ENCODE data around the gene CCDC51. TPM values are rescaled to one million over a fixed set of nuclear protein-coding genes. Genes with fewer than 3 reads are reported as not detected.
A peak's percentile ranks its signal among the peaks of the same experiment; 100 is the strongest.
"Not testable (repeated sequence)": the region's sequence is repeated elsewhere in the genome, so short reads cannot be mapped to it uniquely, and the experiment has no call there.

CCDC51 gene
- total RNA-seq, result 16.4 and 18.0 TPM in 2 replicates

GRCh38 chr3:48439820-48440589 is at the start of gene CCDC51, which contains the start of gene TMA7:
CCDC51 (minus strand) TSS chr3:48440119; CDS start chr3:48435128, 4,991 bp downstream.
TMA7 (plus strand) TSS chr3:48440257; CDS start chr3:48440297, 40 bp downstream.
- DNase-seq, result peak; percentile 97

- DNase-seq, result no peak
These were observed 47.0 kb upstream of the CCDC51 start for GRCh38 chr3:48486952-48487351.

GRCh38 chr3:48482822-48483221 is 42.9 kb upstream of the CCDC51 start:
- DNase-seq, result not testable (repeated sequence)

- DNase-seq, result not testable (repeated sequence)
These were observed 41.0 kb upstream of the CCDC51 start for GRCh38 chr3:48480891-48481290.

GRCh38 chr3:48478626-48479555 is 39.0 kb upstream of the CCDC51 start:
- DNase-seq, result peak; percentile 41

GRCh38 chr3:48477959-48478520 is 38.1 kb upstream of the CCDC51 start:
- DNase-seq, result no peak

GRCh38 chr3:48476426-48477053 is 36.6 kb upstream of the CCDC51 start:
- DNase-seq, result no peak

GRCh38 chr3:48475188-48475587 is 35.3 kb upstream of the CCDC51 start:
- no peak for DNase-seq

GRCh38 chr3:48474619-48475018 is 34.7 kb upstream of the CCDC51 start:
- DNase-seq, result no peak

GRCh38 chr3:48474031-48474430 is 34.1 kb upstream of the CCDC51 start:
- not testable (repeated sequence) for DNase-seq

GRCh38 chr3:48473617-48473952 is 33.7 kb upstream of the CCDC51 start:
- no peak for DNase-seq

GRCh38 chr3:48472923-48473616 is 33.2 kb upstream of the CCDC51 start:
- DNase-seq, result peak; percentile 94

- DNase-seq, result no peak
These were observed 32.7 kb upstream of the CCDC51 start for GRCh38 chr3:48472673-48472922.

- DNase-seq, result no peak
These were observed 30.4 kb upstream of the CCDC51 start for GRCh38 chr3:48470286-48470685.

- no peak for DNase-seq
These were observed 29.4 kb upstream of the CCDC51 start for GRCh38 chr3:48469046-48469915.

GRCh38 chr3:48468329-48468731 is 28.4 kb upstream of the CCDC51 start:
- DNase-seq, result no peak

- no peak for DNase-seq
These were observed 27.8 kb upstream of the CCDC51 start for GRCh38 chr3:48467473-48468267.

GRCh38 chr3:48467110-48467454 is 27.2 kb upstream of the CCDC51 start:
- no peak for DNase-seq

GRCh38 chr3:48466386-48467109 is 26.6 kb upstream of the CCDC51 start:
- DNase-seq, result peak; percentile 32
